Measurements from ENCODE around the gene LIPM. TPM values are rescaled to one million over a fixed set of nuclear protein-coding genes. Genes with fewer than 3 reads are reported as not detected.

Gene LIPM
- total and polyA plus RNA-seq, 2 donors from 2014 or later = not detected

DNA sequence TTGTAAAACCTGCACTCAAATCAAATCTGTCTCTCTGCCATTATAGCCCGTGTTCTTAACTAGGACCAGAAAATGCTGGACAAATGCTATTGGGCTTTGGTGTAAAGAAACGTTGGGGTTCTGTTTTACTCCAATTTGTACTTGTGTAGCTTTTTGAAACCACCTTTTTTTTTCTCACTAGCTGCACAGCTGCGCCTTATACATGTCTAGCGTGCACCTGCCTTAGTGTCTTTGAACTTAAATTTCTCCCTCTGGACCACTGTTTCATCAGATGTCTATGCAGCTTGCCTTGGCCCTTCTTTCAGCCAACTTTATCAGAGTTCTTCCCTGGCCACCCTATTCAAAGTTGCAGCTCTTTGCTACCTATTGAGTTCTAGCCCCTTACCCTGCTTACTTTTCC, 7.1 kb downstream of the LIPM start:
- no peak overlapping the region for H3K9ac ChIP-seq (ENCODE audit: low read length in 3 of 3)
- no peak overlapping the region for H3K4me3 ChIP-seq (ENCODE audit: low read length in 3 of 3)
- H3K4me1 ChIP-seq (ENCODE audit: control insufficient read depth in 2 of 3, insufficient read depth in 2 of 3, low read depth in 1 of 3, low read length in 3 of 3) = no peaks in the 10 kb centered on the region
- no peak for FAIRE-seq
- no peak for DNase-seq
- H3K9me3 ChIP-seq (ENCODE audit: control insufficient read depth in 2 of 3, insufficient read depth in 1 of 3, low read length in 3 of 3) = no peaks in the 10 kb centered on the region
- intact Hi-C loops (cut with DNase I) = loop anchor here (5.0 kb wide), 1 partner anchor 237 kb away; no protein-coding TSS in a partner anchor
- TF ChIP-seq, protein P1, sequence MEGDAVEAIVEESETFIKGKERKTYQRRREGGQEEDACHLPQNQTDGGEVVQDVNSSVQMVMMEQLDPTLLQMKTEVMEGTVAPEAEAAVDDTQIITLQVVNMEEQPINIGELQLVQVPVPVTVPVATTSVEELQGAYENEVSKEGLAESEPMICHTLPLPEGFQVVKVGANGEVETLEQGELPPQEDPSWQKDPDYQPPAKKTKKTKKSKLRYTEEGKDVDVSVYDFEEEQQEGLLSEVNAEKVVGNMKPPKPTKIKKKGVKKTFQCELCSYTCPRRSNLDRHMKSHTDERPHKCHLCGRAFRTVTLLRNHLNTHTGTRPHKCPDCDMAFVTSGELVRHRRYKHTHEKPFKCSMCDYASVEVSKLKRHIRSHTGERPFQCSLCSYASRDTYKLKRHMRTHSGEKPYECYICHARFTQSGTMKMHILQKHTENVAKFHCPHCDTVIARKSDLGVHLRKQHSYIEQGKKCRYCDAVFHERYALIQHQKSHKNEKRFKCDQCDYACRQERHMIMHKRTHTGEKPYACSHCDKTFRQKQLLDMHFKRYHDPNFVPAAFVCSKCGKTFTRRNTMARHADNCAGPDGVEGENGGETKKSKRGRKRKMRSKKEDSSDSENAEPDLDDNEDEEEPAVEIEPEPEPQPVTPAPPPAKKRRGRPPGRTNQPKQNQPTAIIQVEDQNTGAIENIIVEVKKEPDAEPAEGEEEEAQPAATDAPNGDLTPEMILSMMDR (IDR thresholded peaks at IDR 0.05; ENCODE audit: borderline replicate concordance, extremely low read depth, insufficient read depth) = no peak
- no peak overlapping the region for H3K27ac ChIP-seq (ENCODE audit: low read depth in 2 of 2, low read length in 2 of 2)
- no peaks in the 10 kb centered on the region for H3K27me3 ChIP-seq (ENCODE audit: control insufficient read depth, insufficient read depth, low read length)
- H3K36me3 ChIP-seq (ENCODE audit: control insufficient read depth in 2 of 3, insufficient read depth in 3 of 3, low read length in 3 of 3) = no peaks in the 10 kb centered on the region

DNA sequence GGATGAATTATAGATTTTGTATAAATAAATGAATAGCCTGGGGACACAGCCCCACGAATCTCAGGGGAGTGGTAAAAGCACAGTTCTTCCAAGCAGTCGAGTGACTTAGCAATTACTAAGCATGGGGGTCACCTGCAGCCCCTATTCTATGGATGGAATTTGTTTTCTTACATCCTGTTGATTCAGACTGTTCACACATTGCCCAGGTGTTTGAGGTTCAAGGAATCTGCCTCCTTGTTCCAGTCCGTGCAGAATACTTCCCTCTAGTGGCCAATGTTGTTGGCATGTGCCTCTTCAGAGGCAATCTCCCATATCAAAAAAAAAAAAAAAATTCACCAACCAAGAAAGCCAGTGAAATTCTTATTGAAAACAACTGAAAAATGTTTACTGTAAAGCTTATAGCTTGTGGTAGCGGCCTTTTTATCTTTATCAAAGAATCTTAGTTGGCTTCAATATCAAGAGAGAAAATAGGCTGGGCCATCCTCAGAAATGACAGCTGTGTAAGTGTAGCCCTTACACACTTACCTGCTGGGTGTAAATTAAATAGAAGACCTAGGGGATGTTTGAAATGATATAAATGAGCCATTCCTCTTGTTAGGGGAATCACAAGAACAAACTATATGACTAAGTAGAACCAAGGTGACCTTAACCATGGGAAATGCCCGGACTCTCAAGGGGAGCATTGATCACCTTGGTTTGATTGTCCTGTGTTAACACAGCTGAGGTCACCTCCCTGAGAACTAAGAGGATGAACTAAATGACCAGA, 7.8 kb downstream of the LIPM start:
- TF ChIP-seq, protein P1 (IDR thresholded peaks at IDR 0.05; ENCODE audit: borderline replicate concordance, extremely low read depth, insufficient read depth) = peak; percentile 61
- DNase-seq = peak in 3 of 5 donors; percentile 24 to 73 (median 66)
- Histone ChIP-seq H3K9ac (ENCODE audit: low read length in 3 of 3) (no peak overlapping the region), H3K36me3 (ENCODE audit: control insufficient read depth in 2 of 3, insufficient read depth in 3 of 3, low read length in 3 of 3) (no peaks in the 10 kb centered on the region), H3K27ac (ENCODE audit: low read depth in 2 of 2, low read length in 2 of 2) (no peak overlapping the region), H3K4me1 (ENCODE audit: control insufficient read depth in 2 of 3, insufficient read depth in 2 of 3, low read depth in 1 of 3, low read length in 3 of 3) (no peaks in the 10 kb centered on the region), H3K9me3 (ENCODE audit: control insufficient read depth in 2 of 3, insufficient read depth in 1 of 3, low read length in 3 of 3) (no peaks in the 10 kb centered on the region), H3K4me3 (ENCODE audit: low read length in 3 of 3) (no peak overlapping the region), H3K27me3 (ENCODE audit: control insufficient read depth, insufficient read depth, low read length) (no peaks in the 10 kb centered on the region)
- intact Hi-C loops (cut with DNase I) = loop anchor here (5.0 kb wide), 1 partner anchor 238 kb away; no protein-coding TSS in a partner anchor
- FAIRE-seq = peak; percentile 70

DNA sequence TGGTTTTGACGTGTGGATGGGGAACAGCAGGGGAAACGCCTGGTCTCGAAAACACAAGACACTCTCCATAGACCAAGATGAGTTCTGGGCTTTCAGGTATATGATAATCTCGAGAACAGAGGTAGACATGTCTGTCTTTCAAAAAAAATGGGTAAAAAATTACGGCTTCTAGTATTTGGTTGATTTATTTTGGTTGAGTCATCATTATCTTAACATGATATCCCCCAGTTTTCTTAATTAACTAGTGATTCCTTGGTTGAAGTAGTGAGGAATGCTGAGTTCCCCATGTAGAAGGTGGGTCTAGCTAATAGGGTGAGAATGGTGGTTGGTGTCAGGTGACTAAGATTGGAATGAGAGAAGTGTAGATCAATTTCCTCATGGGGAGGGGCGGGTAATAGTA, 10.7 kb downstream of the LIPM start:
- FAIRE-seq (no peak), DNase-seq (no peak)
- no peak overlapping the region for H3K27ac ChIP-seq (ENCODE audit: low read depth in 2 of 2, low read length in 2 of 2)
- H3K4me3 ChIP-seq (ENCODE audit: low read length in 3 of 3) = no peak overlapping the region
- H3K4me1 ChIP-seq (ENCODE audit: control insufficient read depth in 2 of 3, insufficient read depth in 2 of 3, low read depth in 1 of 3, low read length in 3 of 3) = no peaks in the 10 kb centered on the region
- no peaks in the 10 kb centered on the region for H3K36me3 ChIP-seq (ENCODE audit: control insufficient read depth in 2 of 3, insufficient read depth in 3 of 3, low read length in 3 of 3)
- intact Hi-C loops (cut with DNase I) = loop anchor here (5.0 kb wide), 1 partner anchor 241 kb away; no protein-coding TSS in a partner anchor
- no peak overlapping the region for H3K9ac ChIP-seq (ENCODE audit: low read length in 3 of 3)
- no peaks in the 10 kb centered on the region for H3K9me3 ChIP-seq (ENCODE audit: control insufficient read depth in 2 of 3, insufficient read depth in 1 of 3, low read length in 3 of 3)
- TF ChIP-seq, protein P1 (IDR thresholded peaks at IDR 0.05; ENCODE audit: borderline replicate concordance, extremely low read depth, insufficient read depth) = no peak
- H3K27me3 ChIP-seq (ENCODE audit: control insufficient read depth, insufficient read depth, low read length) = no peaks in the 10 kb centered on the region
